NCI-H187 treated with DMSO at 0.1 percent for 48 hours (cell line): ENCODE measurements around the gene NTNG1.
"Not testable (repeated sequence)": the region's sequence is repeated elsewhere in the genome, so short reads cannot be mapped to it uniquely, and the experiment has no call there.

Experiments
- DNase-seq: peaks from one replicate; lab custom pipeline; 2025; lab: John Stamatoyannopoulos, UW

The NTNG1 gene

DNA sequence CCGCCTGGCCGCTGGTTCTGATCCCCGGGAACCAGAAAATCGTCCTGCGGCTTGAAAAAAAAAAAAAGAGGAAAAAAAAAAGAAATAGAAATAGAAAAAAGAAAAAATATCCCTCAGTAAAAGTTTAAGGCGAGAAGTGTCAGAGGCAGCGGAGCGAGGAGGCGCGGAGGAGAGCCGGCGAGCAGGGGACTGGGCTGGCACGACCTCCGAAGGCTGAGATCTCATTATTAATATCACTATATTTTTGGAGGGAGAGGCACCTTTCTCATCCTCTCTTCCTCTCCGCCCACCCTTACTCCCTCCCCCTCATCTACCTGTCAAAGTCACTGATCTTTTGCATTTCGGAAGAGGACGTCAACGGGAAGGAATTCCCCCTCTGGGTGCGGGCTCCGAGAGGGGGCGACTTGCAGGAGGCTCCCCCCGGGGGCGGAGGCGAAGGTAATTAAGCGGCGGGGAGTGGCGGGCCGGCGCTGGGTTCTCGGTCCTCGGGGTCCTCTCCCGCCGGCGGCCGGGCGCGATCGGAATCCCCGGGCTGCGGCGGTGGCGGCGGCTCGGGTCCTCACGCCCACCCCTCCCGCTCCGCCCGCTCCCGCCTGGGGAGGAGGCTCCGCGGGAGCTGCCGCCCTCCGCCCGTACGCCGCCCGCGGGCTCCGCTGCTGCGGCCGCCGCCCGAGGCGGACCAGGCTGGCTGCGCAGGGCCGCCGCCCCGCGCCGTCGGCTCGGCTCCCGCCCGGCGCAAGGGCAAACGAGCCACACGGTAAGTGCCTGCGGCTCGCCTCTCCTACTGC, at the start of gene NTNG1:
Gene NTNG1 (plus strand): TSS at position 337 of the 788 bp plus-strand sequence.
- DNase-seq: no peak

DNA sequence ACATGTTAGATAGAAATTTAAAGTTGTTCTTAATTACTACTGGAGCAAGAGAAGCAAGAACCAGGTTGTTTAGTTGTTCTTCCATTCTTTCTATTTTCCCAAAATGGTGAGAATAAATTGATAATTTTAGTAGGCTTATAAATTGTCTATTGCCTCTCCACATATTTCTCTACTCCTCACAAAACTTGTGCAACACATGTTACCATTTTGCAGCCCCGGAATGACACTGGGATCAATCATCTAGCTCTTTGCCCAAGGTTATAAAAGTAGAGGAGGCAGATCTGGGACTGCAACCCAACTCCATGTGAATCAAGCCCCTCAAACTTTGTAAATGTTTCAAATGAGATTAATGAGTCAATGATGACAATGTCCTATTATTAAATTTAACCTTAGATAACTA, 49.4 kb upstream of the NTNG1 start:
- no peak for DNase-seq

GRCh38 chr1:107093395-107093794, 47.4 kb upstream of the NTNG1 start:
- not testable (repeated sequence) for DNase-seq

- DNase-seq: no peak
Observed at GRCh38 chr1:107095647-107096046, 45.2 kb upstream of the NTNG1 start.

DNA sequence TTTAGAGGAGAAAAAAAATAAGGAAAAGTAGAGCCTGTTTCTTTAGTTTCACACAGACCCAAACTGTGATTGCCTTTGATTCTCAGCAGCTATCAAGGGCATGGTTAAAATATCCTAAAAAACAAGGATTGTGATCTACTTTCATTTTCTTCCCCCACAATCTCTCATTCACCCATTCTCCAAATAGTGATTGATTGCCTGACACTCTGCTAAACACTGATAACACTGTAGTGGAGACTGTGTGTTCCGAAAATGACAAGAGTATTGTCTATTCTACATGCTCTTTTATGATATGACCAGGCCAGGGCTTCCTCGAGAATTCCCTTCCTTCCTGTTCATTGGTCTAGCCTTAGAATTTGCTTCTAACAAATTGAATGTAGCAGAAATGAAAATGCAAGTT, 44.1 kb upstream of the NTNG1 start:
- no peak for DNase-seq

GRCh38 chr1:107098961-107099360, 41.9 kb upstream of the NTNG1 start:
- no peak for DNase-seq

DNA sequence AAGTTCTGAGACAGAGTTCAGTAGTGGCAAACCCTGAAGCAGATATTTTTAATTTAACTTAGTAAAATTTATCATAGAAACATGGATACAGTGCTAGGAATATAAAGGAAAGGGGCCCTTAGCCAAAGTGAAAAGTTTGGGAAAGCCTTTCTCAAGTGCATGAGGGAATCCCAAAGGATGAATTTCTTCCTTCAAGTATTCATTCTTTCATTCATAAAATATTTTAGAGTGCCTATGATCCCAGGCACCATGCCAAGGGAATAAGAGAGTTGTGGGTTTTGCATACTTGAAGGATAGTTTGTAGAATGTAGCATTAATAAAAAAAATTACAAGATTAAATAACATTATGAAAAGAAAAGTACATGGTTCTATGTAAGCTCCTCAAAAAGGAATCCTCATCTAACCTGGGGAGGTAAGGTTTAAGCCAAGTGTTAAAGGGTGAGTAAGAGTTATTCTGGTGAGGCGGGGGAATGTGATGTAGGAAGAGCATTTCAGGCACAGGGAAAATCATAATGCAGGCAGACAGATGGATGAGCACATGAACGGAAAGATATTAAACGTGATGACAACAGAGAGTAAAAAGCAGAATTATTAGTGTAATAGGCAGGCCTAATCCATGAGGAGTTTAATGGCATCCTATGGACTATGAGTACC, 40.4 kb upstream of the NTNG1 start:
- DNase-seq: no peak

- no peak for DNase-seq
Observed at GRCh38 chr1:107105914-107106313, 34.9 kb upstream of the NTNG1 start.

GRCh38 chr1:107110326-107110725, 30.5 kb upstream of the NTNG1 start:
- no peak for DNase-seq

DNA sequence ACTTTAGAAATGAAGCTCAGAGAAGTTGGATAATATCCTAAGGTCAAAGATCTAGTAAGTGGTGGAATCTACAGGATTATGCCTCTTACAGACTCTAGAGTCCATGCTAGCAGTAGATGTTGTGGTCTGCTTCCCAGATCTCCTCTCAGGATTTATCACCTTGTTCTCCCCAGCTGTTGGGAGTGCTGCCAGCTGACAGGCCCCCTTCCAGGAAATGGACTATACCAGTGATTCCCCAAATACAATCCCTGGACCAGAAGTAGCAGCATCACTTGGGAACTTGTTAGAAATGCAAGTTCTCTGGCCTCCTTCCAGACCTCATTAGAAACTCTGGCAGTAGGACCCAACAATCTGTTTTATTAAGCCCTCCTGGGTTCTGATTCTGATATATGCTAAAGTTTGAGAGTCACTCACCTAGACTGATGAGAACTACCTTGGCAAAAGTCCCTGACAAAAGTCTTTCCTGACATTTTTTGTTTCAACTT, 24.5 kb upstream of the NTNG1 start:
- DNase-seq: no peak

- no peak for DNase-seq
Observed at GRCh38 chr1:107122225-107122624, 18.6 kb upstream of the NTNG1 start.

DNA sequence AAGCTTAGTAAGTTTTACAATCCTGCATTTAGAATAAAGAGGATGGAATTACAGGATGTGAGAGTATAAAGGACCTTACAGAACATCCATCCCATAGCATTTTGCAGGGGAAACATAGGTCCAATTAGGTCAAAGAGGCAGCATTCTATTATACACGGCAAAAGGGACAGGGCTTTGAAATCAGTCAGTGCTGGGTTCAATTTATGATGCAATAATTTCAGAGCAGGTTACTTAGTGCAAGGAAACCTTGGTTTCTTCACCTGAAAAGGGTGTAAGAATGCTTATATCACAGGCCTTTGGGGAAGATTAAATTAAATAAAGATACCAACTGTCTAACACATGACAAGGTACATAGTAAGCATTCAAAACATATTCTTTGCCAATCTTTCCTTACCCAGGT, 17.1 kb upstream of the NTNG1 start:
- no peak for DNase-seq

GRCh38 chr1:107124694-107125093, 16.1 kb upstream of the NTNG1 start:
- no peak for DNase-seq

DNA sequence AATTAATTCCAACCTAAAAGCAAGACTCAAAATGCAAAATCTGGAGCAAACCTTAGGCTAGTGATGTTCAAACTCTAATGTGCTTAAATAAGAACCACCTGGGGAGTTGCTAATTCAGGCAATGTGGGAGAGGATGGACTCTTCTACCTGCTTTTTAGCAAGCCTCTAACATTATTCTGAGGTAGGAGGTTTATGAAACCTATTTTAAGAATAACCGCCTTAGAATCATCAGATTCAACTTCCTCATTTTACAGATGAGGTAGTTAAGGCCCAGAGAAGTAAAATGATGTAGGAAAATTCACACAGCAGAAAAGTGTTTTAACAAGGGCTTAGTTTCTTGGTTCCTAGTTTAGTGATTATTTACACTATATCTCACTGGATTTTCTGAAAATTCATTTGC, 8.6 kb upstream of the NTNG1 start:
- DNase-seq: no peak

DNA sequence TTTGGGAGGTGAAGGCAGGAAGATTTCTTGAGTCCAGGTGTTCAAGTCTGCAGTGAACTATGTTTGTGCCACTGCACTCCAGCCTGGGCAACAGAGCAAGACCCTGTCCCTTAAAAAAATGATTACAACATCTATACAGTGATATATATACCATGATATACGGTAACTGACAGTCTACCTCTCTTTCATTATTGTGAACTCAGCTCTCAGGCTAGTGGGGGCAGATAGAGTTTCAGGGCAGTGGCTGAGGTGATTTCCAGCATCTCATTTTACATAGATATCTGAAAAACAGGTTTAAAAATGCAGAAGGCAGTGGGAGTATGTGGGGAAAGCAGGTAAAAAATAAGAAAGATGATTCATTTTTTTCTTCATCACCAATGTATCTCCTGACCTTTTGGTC, 8.1 kb upstream of the NTNG1 start:
- no peak for DNase-seq

GRCh38 chr1:107135463-107135862, 5.4 kb upstream of the NTNG1 start:
- no peak for DNase-seq

- no peak for DNase-seq
Observed at GRCh38 chr1:107138166-107138565, 2.7 kb upstream of the NTNG1 start.

DNA sequence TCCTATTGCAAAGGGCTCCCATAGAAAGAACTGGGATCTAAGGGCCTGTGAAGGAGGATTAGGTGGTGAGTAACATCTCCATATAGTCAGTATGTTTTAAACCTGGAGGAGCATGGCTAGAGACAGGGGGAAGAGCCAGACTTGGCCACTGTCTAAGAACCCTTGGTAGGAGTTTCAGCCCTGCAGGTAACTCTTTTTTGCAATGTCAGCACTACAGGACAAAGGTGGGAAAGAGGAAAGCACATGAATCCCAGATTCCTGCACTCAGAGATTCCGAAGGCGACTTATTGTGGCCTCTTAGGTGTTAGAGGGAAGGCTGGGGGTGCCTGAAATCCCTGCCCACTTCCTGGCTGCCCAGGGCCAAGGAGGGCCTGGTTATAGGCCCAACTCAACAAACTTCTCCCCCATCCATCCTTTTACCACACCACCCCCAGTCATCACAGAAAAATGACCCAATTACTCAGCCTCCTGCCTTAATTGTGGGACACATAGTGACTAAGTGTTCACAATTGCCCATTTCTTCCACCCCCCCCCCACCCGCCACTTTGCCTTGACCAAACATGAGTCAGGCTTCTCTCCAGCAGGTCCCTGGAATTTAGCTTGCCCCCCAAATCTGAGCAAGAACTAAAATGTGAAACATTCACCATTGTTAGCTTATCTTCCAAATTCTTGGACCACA, 1.9 kb upstream of the NTNG1 start:
- no peak for DNase-seq

- DNase-seq: no peak
Observed at GRCh38 chr1:107139833-107140702, 771 bp upstream of the NTNG1 start.

GRCh38 chr1:107141491-107142126, 770 bp downstream of the NTNG1 start:
- DNase-seq: no peak

- DNase-seq: no peak
Observed at GRCh38 chr1:107142140-107142542, 1.3 kb downstream of the NTNG1 start.

GRCh38 chr1:107142666-107143065, 1.8 kb downstream of the NTNG1 start:
- no peak for DNase-seq
